GM18858 (cell line): ENCODE data around the gene VPS51.
"Not testable (repeated sequence)": the region's sequence is repeated elsewhere in the genome, so short reads cannot be mapped to it uniquely, and the experiment has no call there.

Experiments
- ATAC-seq: cut with Tn5 transposase; IDR thresholded peaks from one replicate; pipeline ENCODE4 v1.9.1; 2021; ENCODE audit not compliant: unreplicated experiment

Gene VPS51

DNA sequence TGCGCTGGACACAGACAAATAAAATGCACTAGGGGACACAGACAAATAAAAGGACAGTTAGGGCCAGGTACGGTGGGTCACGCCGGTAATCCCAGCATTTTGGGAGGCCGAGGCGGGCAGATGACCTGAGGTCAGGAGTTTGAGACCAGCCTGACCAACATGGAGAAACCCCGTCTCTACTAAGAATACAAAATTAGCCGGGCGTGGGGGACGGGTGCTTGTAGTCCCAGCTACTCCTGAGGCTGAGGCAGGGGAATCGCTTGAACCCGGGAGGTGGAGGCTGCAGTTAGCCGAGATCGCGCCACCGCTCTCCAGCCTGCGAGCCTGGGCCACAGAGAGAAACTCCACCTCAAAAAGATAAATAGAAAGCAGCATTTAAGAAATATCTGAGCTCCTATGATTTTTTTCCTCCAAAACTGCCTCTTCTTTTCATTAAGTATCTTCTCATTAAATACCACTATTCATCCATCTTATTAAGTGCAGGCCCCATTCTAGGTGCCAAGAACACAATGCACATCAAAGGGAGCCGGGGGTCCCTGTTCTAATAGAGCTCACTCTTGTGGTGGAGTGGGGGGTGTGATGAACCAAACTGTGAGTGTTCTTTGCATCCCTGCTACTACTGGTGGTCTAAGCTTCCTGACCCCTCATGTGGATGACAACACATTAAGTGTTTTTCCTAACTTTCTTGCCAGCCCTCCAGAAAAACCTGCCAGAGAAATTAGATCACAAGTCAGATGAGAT, 22.3 kb downstream of the VPS51 start:
- no peak for ATAC-seq

- ATAC-seq, result not testable (repeated sequence)
Observed at GRCh38 chr11:65118891-65119669, 23.1 kb downstream of the VPS51 start.

DNA sequence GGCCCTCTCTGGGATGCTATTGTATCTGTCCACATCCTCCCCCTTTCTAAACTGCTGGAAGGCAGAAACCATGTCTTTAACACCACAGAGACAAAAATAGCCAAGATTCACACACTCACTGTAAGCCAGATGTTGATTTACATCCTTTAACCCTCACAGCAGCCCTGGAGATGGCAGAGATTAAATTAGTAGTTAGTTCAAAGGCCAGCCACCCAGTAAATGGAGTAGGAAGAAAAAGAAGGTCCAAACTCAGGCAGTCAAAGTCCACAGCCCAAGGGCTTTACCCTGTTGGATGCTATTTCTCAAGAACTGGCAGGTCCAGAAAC, 23.6 kb downstream of the VPS51 start:
- ATAC-seq, result no peak

DNA sequence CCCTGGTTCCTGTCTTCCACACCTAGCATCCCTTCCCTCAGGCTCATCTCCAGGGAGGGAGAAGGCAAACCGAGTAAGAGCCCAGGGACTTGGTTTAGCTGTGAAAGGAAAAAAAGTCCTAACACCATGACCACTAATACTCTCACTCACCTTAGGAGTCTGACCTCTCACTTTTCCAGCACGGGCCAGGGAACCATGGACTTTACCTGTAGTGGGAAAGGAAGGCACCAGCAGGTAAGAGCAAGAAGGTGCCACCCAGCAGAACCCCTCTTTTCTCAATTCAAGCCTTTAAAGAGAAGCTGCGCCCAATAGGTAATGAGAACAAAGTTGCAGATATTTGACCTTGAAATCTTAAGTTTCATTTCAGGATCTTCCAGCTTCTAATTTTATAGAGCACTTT, 24.8 kb downstream of the VPS51 start:
- no peak for ATAC-seq

DNA sequence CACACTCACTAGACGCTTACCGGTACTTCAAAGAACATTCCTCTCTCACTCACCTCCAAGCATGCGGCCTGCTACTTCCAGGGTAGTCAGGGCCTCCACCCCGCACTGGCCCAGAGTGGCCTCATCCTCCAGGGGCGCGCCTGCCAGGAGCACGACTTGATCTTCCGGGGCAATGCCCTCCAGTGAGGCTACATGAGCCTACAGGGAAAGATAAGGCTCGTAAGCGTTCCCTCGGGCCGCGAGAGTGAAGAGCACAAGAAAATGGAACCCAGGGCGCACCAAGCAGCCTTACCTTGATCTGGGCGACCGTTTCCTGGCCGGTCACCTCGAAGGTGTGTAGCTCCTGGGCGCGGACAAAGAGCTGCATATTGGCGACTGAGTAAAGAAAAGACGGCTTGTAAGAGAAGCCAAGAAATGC, 25.4 kb downstream of the VPS51 start:
- ATAC-seq, result no peak

DNA sequence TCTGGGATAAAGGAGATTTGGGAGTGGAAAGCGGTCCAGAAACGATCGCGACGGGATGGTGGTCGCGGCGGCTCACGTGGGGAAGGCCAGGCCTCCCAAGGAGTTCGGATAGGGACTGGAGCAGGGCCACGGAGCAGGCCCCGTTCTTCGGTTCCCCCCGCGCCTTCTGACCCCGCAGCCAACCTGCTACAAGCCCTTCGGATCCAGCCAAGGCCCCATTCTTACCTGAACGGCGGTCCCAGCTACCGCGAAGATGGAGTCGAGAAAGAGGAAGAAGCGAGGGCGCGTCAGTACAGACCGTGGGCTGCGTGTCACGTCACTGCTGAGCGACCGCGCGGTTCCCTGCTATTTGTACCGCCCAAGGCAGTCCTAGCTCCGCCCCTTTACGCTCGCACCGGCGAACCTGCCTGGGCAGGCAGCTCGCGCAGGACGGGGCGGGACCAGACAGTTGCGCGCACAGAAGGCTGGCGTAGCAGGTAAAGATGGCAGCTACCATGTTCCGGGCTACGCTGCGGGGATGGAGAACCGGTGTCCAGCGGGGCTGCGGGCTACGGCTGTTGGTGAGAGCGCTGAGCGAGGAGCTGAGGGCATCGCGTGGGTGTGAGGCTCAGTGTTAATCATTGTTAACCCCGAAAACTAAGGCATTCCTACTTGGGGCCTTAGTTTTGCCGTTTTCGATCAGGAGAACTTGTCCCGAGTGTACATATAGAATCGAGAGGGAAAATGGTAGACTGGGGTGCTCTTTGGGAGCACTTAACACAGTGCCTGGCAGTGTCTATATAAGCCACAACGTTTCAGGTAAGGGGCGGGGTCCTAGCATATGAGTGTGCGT, 26.1 kb downstream of the VPS51 start, which contains the start of the genes FAU and MRPL49:
Gene FAU (minus strand): TSS at position 270 of the 832 bp plus-strand sequence. CDS start 321 bp downstream, outside the sequence.
Gene MRPL49 (plus strand): TSS at position 457 of the 832 bp plus-strand sequence. CDS start 26 bp downstream, at position 483.
- peak; percentile 58 for ATAC-seq

DNA sequence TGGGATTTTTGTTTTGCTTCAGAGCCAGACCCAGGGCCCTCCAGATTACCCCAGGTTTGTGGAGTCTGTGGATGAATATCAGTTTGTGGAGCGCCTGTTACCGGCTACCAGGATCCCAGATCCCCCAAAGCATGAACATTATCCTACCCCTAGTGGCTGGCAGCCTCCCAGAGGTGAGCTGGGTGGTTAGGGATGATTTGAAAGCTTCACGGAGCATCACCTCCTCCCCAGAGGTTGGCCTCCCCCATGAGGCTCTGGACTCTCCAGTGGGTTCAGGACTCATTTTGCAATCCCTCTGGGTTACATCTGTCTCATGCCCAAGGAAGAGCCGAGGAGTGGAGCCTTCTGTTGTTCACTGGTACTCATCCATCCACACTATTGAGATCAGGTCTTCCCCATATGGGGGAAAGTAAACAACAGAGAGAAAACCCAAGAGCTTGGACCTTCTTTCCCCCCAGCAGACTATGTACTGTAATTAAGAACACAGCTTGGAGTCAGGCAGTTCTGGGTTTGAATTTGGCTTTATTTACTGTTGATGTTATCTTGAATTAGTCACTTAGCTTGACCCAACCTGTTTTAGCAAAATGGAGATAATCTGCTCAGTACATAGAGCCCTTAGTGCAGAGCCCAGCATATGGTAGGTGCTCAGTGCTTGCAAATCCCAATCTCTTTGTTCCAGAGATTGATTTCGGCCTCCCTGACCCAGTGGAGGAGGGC, 28.6 kb downstream of the VPS51 start:
- ATAC-seq, result no peak

- no peak for ATAC-seq
Observed at GRCh38 chr11:65125197-65126056, 29.4 kb downstream of the VPS51 start.

DNA sequence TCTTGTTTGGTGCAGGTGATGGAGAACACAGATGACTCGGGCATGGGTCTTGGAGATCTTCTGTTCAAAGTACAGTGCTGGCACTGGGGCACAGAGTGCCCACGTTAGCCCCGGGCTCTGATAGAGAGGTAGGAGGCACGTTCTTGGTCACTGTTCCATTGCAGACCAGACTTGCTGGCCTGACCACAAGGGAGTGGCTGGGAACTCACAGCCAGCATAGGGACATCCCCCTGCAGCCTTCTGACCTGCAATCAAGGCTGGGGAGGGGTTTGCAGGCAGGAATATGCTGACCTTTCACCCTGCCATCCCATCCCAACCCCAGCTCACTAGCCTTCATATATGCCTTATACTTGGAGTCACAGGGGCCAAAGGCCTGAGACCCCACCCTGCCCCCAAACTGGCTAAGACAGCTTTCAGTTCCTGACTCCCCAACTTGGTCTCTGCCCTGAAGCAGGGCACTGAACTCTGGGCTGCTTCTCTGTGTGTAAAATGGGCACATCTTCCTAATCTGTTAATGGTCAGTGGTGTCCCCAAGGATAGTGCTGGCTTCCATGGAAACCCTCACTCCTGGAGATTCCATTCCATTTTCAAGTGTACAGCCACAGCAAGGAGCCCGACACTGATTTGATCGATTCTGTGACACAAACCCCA, 30.7 kb downstream of the VPS51 start:
- no peak for ATAC-seq

GRCh38 chr11:65127473-65128181, 31.6 kb downstream of the VPS51 start:
- no peak for ATAC-seq

GRCh38 chr11:65128182-65129145, 32.5 kb downstream of the VPS51 start:
- ATAC-seq, result no peak

GRCh38 chr11:65129649-65130441, 33.8 kb downstream of the VPS51 start:
- ATAC-seq, result no peak

DNA sequence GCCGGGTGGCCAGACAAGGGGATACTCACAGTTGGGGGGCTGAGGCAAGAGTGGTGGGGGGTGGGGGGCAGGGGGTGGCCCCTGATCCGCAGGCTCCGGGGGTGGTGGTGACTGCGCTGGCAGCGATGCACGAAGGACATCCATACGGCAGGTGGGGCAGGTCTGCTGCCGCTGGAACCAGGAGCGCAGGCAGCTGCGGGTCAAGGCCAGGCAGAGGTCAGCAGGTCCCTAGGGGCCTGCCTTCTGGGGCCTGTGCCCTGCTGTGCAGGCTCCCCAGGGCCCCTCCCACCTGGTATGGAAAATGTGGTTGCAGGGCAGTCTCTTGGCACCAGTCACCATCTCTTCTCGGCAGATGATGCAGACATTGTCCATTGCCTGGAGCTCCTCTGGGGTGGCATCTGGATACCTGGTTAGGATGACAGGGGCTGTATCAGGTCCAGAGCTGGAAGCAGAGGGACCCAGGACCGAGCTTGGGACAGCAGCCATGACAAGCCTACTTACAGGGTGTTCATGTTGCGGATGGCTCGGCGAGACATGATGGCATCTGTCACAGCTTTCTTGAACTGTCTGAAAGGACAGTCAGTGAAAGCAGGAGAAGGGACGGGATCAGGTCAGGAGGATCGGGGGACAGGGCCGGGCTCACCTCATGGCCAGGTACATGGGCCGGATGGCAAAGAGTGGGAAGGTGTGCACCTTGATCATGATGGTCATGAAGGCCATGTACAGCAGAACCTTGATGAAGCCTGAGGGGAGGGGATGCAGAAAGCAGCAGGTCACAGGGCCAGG, 34.8 kb downstream of the VPS51 start:
- no peak for ATAC-seq

- no peak for ATAC-seq
Observed at GRCh38 chr11:65131417-65131776, 35.4 kb downstream of the VPS51 start.

DNA sequence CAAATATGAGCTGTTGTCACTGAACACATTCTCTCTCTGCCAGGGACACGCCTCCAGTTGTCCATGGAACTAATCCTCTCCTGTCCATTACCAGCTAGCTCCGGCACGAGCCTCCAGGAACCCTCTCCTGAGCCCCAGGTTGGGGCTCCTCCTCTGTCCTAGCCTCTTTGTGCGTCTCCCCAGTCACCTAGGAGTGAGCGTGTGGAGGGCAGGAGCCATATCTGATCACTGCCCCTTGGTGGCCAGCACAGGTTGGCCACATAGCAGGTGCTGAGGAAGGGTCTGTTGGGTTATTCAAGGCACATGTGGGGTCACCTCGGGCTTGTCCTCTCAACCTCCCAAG, 35.9 kb downstream of the VPS51 start:
- ATAC-seq, result no peak
